Hippocampal formation (tissue), 2 donors: Measurements from ENCODE around the gene LRRN2.

Experiments used
- DNase-seq, 2 donors: peaks; one replicate each; lab custom pipeline; 2025; lab: John Stamatoyannopoulos, UW

Gene LRRN2

DNA sequence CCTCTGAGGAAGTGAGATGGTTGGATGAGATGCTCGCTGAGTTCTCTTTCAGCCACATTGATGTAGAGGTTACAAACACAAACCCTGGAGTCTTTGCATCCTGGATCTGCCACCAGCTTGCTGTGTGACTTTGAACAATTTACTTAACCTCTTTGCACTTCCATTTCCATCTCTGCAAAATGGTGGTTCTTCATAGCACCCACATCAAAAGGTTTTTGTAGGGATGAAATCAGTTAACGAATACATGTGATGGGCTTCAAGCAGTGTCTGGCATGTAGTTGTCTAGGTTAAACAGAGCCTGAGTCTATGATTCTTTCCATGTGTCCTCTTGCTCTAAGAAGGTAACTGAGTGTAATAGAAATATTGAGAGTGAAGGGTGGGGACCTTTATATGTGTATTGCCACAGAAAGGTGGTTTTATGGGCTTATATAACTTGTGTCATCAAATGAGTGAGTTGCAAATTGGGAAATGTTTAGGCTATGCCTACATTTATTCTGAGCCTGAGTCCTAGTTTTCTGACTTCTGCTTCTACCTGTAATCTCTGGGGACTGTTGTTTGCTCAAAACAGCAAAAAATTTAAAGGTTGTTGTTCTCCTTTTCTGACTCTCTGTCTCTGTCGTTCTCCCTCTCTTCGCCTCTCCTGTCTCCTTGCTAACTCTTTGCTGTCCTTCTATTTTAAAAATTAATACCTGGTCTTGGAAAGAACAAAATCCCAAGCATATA lies 27.3 kb upstream of the LRRN2 start:
- no peak for DNase-seq

DNA sequence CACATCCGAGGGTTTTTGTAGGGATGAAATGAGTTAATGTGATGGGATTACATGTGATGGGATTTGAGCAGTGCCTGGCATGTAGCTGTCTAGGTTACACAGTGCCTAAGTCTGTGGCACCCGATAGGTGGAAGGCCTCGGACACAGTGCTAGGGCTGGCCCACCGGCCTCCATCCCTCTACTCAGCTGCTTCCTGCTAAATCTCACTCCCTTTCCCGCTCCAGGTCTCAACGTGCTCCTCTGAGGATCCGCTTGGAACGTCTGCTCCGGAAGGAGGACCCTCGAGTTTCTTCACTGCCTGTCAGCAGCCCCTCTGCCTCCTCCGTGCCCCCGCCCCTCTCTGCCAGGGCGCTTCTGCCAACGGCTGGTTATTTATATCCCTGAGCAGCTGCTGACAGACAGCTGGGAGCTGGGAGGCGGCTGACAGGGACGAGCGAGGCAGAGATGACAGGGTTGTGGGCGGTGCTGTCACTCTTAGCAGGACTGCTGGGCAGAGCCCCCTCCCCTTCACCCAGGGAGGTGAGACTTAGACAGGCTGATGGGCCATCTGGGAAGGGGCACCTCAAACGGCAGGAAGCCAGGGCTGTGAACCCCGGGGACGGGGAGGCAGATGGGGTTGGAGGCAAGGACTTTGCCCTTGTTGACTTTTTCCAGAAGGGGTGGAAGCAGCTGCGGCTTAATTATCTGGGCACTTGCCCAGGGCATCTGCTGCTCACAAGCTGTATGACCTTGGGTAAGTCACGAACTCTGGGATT lies 26.6 kb upstream of the LRRN2 start:
- no peak for DNase-seq

DNA sequence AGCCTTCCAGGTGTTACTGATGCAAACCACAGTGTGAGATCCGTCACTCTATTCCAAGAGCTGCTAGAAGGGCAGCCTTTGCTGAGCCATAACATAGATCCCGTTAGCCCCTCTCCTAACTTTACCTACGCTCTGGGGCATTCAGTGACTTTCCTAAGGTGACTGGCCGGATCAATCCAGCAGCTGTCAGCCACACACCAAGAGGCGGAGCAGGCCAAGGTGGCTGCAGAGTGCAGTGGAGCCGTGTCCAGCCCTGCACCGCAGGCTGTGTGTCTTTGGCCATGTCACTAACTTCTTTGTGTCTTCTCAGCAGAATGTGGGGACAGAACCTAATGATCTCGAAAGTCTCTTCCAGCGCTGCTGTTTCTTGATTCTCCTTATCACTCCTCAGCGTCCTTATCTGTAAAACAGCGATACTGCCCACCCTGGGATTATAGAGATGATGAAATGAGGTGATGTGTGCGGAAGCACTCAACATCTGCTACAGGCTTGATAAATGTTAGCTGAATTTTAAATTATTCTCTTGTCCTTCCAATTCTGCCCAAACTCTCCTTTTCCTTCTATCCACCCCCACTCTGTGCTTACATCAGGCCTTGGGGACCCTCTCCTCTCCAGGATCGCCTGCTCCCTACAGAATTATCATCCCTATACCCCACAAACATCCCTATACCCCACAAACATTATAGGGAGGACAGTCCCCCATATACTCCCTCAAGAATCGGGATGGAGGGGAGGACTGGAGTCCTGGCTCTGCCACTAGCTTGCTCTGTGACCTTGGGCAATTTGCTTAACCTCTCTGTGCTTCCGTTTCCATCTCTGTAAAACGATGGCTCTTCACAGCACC lies 25.8 kb upstream of the LRRN2 start:
- DNase-seq = no peak

DNA sequence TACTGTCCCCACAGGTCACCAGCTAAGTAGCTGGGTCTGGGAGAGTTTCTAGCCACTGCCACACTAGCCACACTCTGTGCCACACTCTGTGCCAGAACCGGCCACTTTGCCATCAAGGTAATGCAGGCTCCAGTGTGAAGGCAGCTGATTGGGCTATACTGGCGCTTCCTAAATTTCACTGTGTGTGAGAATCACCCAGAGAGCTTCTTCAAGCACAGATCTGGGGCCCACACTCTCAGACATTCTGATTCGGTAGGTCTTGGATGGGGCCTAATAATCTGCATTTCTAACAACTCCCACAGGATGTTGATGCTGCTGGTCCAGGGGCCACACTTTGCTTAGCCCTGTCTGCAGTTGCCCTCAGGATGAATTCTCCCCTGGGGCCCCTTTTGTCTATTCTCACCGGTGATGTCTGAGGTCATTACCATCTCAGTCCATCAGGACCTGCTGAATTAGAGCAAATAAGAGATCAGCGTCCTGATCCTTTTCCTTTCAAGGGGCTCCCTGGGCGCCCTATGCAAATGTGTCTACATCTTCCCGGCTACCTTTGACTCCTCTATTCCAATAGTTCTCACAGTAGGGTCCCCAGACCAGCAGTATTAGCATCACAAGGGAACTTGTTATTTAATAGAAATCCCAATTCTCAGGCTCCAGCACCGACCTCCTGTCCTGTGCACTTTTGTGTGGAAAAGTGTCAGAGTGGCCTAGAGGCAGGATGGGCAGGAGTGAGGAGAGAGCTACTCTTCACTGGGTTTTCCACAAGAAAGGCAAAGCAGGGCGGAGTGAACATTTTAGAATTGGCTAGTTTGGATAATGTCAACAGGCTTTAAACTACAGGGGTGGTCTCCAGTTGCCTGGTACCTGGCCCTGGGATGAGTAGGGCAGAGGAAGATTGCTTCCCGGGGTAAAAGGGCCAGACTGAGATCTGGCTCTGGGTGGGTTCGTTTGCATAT lies 24.7 kb upstream of the LRRN2 start:
- no peak for DNase-seq

DNA sequence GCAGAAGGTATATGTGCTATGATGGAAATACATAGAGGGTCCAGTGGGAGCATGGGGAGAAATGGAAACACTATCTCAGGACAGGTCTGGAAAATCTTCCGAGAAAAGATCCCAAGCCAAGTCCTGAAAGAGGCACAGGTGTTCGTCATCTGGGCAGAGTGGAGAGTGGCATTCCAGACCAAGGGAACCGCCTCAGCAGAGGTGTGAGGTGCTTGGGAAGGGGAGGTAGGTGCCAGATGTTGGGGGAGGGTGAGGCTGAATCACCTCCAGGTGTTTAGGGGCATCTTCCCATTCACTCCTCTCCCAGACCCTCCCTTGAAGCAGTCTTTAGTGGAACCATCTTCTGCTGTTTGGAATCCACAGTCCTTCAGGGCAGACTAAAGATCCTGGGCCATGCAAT lies 23.5 kb upstream of the LRRN2 start:
- DNase-seq = no peak

DNA sequence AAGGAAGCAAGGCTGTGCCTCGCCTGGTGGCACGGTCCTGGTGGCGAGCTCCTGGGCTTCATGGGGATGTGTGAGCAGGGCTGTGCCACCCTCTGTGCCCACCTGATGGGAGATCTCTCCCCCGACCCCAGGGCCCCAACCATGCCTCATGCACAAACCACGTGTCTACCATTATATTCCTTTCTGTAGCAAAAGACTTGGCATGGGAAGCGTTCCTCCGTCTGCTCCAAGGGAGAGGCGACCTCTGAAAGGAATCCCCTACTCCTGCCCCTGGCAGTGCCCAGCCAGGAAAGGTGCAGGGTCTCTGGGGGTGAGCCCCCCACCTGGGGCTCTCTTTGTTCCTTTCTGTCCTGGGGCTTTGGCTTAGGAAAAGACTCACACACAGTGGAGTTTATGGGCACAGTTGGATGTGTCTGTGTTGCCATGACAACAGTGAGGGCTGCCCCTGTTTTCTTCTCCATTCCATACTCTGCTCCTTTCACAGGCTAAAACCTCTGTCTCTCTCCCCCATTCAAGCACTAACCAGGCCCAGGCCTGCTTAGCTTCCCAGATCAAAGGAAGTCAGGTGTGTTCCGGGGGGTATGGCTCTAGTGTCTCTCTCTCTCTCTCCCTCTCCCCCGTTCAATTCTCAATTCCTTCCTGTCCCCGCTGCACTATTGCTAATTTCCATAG lies 21.4 kb upstream of the LRRN2 start:
- no peak for DNase-seq

DNA sequence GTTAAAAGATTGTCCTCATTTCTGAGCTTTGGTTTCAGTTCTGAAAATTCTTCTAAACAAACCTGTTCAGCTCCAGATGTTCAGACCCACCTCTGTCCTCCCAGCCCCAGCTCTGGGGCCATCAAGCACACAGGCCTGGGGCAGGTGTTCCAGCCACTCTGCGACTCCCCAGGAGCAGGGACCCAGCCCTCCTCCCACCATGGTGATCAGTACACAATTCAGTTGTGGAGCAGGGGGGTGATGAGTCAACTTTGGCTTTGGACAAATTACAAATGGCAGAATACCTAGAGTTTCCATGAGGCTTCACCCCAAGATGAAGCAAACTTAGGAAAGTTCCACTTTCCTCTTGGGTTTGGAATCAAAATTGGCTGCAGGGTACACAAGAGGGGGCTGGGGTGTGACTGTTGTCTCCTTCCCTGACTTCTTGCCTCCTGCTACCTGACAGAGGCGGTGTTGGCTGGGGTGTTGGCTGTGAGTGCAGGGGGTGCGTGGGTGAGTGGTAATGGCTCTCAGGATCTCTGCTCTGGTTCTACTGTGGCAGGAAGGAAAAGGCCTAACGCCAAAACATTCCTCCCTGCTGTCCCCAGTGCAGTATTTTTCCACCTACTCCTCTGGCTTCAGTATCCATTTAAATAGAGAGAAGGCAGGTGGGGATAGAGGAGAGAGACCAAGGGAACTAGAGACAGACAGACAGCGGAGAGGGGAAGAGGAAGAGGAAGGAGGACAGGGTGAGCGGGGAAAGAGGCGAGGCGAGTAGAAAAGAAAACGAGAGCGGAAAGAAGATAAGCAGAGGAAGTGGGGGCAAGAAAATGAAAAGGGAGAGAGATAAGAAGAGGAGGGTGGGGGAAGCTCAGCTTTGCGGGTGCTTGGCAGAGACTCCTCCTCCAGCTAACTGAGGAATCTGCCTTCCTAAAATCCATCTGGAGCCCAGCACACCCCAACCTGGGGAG lies 20.6 kb upstream of the LRRN2 start:
- DNase-seq = no peak

DNA sequence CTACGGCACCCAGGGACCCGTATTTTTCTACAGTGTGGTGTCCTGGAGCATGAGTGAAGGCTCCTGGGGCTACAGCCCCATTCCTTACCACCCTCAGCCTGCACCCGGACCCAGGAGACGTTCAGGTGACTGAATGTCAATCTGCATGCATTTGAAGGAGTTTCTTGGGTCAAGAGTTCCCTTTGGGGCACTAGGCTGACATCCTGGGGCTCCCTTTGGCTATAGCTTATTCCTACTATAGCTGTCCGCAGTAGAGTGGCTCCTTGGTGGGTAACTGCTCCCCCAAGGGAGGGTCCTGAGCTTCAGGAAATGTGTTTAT lies 19.9 kb upstream of the LRRN2 start:
- no peak for DNase-seq

DNA sequence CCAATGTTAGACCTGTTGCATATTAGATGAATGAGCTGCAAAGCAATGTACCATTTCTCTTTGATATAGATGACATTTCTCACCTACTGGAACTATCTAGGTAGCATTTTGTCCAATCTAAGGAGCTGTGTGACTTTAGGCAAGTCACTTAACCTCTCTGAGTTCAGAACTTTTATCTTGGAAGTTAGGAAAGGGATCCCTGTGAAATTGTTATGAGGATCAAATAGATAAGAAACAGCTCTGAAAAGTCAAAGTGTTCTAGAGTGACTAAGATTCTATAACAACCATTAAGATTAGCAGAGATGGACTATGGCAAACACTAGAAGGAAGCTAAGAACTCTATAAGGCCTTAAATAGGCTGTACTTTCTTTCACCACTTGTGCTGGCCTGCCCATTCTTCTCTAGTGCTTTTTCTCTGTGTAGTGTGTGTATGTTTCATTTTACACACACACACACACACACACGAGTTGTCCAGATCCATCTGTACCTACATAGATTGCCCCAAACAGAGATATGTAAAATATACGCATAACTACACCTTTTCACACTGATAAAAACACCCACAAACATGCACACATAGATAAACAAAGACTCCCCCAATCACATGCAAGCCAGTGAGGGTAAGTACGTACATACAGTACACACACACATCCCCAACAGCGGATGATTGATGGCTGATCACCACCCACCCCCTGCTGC lies 19.4 kb upstream of the LRRN2 start:
- no peak for DNase-seq

DNA sequence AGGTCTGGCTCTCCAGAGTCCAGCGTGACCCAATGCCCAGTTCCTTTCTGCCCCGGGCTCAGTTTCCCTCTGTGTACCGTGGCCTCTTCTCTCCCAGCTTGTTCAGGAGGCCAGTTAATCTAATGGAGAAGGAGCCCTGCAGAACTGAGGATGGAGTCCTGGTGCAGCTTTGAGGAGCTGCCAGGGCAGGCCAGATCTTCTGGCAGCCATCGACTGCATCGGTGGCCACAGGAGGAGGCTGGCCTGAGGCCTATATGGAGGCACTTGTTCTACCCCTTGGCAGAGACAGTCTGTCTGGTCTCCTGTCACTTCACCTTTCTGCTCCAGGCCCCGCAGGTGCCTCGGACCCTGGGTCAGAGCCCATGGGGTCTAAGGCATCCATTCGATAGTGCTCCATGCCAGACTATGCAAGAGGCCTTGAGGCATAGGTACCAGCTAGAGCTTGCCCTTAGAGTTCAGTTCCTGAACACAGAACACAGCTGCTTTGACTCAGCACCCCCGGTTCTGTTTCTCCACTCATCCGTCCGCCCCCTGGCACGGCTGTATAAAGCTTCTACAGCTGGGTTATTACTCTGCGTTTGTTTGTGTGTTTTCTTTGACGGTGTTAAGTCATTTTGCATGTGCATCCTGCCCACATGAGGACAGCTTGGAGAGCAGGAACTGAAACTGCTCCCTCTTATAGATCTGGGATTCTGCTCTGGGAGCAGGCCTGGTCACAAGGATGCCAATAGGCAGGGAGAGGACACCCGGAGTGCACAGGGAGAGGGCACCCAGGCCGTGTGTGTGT lies 18.5 kb upstream of the LRRN2 start:
- DNase-seq = no peak

DNA sequence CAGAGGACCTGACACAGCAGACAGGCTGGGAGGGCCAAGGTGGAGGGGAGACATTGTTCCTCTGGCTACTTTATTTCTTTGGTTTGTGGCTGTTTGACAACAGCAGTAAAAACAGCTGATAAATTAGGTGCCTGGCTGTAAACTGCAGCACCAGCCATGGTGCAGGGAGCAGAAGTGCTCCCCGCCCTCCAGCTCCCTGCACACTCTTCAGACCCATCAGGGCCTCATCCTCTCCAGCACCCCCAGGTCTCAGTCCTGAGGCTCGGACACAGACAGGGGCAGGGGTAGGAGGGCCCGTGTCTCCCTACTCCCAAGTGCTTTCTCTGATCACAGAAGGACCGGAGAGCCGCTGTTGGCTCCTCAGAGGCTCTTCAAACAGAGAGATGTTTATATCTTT lies 17.7 kb upstream of the LRRN2 start:
- DNase-seq = no peak

DNA sequence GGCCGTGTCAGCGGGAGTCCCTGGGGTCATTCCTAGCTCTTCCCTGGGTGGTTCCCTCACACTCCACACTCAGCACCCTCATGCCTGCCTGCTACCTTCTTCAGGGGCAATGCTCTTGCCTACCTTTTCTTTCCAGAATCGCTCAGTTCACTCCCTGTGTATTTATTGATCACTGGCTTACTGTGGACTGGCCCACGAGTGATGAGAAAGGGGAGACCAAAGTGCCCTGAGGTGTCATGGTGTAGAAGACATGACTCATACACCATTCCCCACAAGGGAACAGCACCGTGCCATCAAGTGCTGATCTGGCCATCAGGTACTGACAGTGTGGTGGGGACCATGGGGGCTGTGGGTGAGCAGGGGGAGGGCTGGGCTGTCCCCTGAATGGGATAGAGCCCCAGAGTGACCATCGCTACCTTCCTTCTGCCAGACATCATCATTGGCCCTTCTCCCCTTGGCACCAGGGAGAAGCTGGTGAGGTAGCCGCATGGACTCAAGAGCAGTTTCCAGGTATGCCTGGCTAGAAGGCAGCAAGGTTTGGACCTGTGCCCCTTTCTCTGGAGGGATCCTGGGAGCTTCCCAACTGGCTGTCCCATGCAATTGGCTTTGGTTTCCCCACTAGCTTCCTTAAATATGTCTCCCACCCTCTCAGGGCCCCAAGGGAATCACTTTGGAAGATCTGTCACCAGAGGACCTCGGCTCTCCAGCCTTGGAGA lies 17.2 kb upstream of the LRRN2 start:
- DNase-seq = no peak

DNA sequence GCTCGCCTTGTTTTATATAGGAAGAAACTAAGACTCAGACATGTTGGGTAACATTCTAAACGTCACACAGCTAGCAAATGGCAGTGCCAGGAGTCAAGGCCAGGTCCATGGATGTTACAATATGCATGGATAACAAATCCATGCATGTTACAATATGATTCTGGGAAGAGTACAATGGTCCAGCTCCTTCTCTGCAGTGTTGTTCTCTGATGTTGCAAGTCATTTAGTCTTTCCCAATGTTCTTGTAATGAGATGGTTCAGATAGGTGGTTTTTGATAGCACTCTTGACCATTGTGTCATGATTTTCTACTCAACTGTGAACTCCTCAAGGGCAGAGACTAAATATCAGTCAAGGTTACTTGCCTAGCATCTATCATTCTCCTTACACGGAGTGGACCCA lies 15.7 kb upstream of the LRRN2 start:
- DNase-seq = no peak

DNA sequence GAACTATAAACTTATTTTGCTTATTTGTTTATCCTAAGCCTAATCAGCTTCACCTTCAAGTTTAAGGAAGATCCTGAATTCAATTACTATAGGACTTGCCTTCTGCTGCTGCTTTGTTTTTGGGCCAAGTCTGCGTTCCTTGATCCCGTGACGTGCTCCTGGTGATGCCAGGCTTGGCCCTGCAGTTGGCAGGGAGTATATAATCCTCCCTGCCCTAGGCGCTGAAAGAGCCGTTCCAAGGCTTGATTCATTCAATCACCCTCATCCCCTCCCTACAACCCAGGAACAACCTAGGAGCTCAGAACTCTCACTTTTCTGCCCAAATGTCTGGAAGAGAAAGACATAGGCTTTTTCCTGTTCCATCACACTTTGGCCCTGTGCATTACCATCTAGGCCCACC lies 12.4 kb upstream of the LRRN2 start:
- DNase-seq = no peak

DNA sequence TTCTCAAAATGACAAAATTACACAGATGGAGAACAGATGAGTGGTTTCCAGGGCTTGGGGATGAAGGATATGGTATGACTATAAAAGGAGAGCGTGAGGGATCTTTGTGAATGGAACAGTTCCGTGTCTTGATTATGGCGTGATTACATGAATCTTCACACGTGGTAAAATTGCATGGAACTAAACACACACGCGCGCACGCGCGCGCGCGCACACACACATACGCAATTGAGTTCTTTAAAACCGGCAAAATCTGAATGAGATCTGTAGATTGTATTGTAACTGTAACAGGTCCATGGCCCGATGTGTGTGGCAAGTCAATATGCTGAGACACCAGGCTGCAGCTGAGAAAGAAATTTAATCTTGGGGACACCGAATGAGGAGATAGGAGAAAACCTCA lies 11.1 kb upstream of the LRRN2 start:
- DNase-seq = no peak

DNA sequence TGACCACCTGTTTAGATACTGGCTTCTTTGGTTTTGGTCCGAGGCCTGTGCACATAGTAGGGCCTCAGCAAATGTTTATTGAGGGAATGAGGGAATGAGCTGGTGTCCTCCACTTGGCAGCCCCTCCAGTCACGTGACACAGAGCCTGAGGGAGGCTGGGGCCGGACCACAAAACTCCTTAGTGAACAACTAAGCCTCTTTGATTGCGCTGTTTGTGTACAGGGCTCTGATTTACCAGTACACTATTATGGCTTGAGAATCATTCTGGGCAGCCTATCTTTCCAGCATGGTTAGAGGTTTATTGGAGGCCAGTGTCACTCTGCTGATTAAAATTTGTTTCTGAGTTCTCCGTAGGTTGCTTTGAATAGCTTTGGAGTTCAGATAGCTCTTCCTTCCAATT lies 10.2 kb upstream of the LRRN2 start:
- DNase-seq = no peak

DNA sequence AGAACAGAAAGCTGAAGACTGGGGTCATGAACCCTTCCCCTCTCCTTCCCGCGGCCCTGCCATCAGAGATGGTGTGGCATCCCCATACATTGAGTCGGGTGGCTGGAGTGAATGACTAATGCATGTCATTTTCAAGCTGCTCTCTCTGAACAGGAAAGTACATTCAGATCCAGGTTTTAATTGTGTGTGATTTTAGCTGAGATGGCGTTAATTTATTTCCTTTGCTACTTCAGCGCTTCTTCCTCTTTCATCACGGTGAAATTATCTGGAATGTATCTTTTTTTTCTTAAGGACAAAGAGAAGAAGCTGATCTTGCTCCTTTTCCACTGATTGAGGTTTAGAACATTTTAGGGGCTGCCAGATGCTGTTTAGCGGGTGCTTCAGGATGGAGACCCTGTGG lies 8.6 kb upstream of the LRRN2 start:
- no peak for DNase-seq

DNA sequence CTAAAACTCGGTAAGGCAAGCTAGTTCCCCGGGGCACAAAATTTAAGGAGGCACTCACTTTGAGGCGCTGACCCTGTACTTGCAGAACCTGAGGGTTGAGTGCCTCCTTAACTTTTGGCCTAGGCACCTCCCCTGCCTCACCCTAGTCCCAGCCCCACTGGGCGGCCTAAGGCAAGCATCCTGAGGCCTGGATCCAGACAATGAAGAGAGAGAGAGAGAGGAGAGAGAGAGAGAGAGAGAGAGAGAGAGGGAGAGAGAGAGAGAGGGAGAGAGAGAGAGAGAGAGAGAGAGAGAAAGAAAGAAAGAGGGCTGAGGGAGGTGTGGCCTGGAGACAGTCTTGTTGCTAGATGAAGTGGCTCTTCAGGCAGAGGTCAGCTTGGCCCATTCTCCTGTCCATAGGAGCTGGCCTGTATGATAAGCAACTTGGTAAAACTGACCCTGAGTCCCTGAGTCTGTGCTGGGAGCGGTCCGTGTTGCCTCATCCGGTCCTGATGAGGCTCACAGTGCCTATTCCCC lies 7.4 kb upstream of the LRRN2 start:
- no peak for DNase-seq
